GM19452 (cell line): ENCODE data around the gene TLNRD1.

Experiments used
- ATAC-seq: cut with Tn5 transposase; IDR thresholded peaks from one replicate; pipeline ENCODE4 v1.9.1; 2021; ENCODE audit not compliant: unreplicated experiment

TLNRD1 gene

DNA sequence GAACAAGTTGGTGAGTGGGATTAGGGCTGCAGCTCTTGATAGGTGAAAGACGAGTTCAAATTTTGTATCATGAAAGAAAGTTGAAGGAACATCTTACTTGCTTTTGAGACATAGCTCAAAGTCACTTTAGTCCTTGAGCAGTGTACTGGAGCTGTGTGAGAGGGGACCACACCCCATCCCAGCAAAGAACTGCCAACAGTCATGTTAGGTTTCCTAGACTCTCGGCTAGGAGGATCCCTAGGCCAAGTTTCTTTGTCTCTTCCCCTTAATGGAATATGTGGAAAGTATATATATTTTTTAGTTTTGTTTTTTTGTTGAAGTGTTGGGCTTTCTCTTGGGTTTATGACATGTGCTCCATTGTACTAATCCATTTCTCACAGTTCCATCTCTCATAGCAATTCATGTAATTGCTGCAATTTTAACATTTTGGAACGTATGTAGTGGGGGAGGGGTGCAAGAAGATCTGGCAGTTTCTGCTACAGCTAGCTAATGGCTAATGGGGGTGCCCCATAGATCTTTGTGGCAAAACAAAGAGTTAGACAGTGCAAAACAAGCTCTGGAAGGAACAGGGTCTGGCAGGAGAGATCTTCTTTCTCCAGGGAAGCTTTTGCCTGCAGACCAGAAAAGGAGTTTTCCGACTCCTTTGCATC is 25.1 kb downstream of the TLNRD1 start:
- no peak for ATAC-seq

DNA sequence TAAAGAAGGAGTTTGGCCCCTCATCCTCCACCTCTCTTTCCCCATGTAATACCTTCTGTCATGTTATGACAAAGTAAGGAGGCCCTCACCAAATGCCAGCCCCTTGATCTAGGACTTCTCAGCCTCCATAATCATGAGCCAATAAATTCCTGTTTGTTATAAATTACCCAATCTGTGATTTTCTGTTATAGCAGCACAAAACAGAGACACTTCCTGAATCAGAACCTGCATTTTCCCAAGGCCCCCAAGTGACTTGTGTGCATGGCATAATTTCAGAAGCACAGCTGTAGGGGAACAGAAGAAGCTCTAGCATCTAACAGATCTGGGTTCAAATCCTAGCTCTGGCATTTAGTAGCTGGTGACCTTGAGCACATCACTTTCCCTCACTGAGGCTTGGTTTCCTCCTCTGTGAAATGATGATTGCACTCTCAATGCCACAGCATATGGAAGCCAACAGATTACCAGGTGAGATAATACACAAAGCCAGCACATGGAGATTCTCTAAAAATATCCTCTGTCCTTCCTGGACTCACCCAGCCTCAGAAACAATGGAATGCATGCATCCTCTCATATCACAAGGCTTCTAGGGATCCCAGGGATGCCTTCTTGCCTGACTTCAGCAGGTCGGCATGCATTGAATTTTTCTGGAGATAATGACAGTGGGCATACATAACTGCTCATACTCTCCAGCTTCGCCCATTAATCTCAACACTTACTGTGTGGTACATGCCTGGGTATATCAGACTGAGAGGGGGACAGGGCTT is 26.3 kb downstream of the TLNRD1 start:
- ATAC-seq, result no peak

DNA sequence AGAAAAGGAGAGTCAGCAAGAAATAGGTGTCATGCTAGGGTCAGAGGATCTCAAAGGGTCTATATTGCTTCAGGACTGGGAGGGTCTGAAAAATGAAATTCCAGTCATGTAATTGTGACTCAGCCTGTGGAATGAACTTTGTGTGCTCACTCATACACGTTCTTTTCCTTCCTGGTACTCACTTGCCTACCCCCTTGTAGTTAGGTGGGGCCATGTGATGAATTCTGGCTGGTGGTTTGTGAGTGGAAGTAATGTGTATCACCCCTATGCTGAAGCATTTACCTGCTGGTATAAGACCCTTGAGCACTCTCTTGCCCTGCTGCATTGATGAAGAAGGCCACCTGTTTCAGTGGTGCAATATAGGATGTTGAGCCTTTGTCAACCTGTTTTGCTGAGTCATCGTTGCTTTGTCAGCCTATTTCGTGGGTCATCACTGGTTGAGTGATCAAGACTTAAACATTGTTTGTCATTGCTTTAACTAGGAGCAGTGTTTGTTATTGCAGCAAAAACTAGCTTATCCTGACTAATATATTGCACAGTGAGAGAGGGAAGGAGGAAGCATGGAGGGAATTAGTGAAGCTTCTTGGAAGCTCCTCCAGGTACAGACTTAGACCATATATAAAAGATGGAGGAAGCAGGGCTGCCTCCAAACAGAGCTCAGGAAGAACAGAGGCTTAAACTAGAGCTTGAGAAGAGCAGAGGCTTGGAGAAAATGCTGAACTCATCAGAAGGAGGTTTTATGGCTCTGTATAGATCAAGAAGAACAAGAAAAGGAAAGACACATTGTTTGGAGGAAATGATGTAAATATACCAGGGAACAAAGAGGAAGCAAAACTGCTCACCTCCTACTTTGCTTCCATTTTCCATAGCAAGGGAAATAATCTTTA is 28.9 kb downstream of the TLNRD1 start:
- ATAC-seq, result no peak

DNA sequence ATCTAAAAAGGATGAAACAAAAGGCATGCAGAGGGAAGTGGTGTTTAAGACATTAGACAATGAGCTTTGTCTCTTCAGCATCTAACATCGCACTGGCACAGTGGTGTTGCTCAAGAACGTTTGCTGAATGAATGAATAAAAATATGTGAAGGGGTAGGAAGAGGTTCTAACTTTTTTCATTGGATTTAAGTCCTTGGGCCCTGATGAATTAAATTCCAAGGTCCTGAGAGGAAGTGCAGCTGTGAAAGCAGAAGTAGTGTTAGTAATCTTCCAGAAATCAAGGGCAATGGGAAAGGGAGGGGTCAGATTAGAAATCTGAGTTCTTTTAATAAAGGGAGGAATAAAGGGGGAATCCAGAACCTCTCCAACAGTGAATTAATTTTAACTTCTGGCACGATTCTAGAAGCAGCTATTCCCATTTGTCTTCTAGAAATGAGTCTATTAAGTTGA is 29.6 kb downstream of the TLNRD1 start:
- ATAC-seq, result no peak

DNA sequence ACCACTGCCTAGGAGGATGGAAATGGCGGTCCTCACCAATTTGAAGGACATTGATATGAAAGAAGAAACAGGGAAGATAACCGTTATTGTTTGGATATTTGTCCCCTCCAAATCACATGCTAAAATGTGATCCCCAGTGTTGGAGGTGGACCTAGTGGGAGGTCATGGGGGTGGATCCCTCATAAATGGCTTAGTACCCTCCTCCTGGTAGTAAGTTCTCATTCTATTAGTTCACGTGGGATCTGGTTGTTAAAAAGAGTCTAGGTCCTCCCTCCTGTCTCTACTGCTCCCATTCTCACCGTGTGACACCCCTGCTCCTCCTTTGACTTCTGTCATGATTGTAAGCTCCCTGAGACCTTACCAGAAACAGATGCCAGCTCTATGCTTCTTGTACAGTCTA is 30.5 kb downstream of the TLNRD1 start:
- no peak for ATAC-seq

DNA sequence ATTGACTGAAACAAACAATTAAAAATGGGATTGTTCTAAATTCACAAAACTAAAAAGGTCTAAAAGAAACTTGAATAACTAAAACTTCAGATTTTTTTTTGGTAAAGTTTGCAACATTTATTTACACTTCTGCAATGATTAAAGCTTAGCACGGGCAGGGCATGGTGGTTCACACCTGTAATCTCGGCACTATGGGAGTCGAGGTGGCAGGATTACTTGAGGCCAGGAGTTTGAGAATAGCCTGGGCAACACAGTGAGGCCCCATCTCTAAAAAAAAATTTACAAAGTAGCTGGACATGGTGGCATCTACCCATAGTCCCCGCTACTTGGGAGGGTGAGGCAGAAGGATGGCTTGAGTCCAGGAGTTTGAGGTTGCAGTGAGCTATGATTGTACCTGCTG is 31.6 kb downstream of the TLNRD1 start:
- no peak for ATAC-seq

DNA sequence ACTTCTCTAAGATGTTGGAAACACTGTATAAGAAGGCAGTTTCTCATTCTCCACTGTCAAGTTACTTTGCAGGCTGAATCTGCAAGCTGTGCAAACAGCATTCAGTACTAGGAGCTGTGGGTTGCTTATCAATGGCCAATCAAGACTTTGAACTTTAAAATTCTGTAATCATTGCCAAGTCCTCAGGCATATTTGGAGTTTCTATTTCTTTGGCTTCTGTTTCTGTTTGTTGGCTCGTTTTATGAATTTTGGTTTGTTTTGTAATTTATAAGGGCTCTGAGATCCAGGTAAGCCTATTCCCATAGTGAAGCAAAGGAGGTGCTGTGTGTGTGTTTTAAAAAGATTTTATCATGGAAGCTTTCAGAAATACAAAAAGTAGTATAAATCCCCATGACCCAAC is 32.1 kb downstream of the TLNRD1 start:
- no peak for ATAC-seq

DNA sequence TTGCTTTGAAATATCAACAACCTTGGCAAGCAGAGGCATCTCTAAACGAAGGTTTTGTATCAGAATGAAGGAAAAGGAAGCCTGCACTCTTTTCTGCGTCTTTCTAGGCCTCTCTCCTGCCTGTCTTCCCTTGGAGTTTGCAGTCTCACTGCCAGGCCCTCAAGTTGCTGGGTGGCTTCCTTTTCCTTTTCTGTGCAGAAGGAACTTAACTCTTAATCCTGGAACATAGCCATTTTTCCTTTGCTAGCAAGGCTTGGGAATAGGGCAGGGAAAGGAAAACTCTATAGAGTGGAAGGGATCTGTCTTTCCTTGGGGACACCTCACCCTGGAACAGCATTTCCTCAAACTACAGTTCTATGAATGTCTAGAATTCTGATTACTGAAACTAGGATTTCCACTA is 32.8 kb downstream of the TLNRD1 start:
- no peak for ATAC-seq

DNA sequence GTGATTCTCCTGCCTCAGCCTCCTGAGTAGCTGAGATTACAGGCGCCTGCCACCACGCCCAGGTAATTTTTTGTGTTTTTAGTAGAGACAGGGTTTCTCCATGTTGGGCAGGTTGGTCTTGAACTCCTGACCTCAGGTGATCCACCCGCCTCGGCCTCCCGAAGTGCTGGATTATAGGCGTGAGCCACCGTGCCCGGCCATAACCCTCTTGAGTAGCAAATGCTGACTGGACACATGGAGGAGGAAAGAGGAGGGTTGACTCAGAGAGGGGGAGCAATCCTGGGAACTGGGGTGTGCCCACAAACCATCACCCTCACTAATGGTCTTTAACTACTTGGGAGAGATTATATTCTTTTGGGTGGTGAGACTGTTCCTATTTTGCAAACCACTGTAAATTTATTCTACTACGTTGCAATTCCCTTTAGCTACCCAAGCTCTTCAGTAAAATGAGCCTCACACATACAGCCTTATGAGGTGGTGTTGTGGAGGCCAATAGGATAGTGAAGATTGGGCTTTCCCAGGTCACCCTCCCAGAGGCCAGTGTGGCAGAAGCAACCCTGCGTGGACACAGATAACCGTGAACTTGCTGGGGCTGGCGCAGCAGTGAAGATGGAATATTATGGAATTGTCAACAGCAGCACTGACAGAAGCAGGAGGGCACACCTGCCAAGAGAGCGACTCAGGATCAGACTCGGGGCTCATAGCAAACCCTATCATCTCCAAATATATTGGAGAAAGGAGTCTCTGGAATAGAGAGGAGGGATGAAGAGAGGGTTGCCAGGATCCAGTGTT is 37.4 kb downstream of the TLNRD1 start:
- ATAC-seq, result no peak

DNA sequence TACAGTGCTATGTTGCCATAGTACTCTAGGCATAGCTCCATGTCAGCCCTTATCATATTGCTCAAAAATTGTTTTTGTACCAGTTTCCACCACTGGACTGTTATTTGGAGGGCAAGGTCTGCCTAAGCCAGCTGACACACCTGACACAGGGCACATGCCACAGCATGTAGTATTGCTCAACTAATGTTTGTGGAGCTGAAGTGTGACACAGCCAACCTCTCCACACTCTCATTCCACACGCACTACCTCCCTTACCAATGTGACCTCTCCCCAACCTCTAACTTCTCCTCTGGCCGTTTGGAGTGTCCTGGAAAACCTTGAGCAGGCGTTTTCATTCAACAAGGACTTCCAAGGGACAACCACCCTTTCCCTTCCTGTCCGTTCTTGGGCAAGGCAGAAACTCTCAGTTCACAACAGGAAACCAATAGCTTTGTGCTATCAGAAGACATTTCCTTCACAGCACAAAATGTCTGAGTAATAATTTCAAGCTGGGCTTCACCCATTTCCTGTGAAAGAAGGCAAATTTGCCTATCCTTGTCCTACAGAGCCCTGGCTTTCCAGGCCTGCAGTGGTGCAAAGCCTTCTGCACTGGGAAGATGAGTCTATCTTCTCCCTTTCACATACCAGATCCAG is 38.4 kb downstream of the TLNRD1 start:
- ATAC-seq, result no peak

DNA sequence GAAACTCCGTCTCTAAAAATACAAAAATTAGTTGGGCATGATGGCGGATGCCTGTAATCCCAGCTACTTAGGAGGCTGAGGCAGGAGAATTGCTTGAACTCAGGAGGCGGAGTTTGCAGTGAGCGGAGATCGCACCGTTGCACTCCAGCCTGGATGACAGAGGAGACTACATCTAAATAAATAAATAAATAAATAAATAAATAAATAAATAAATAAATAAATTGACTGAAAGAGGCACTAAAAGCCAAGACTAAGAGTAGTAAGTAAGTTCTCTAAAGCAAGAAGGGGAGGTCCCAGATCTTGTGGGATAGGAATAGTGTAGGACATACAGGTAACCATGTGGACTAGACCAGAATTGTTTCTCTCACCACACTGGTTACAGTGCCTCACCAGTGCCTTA is 40.0 kb downstream of the TLNRD1 start:
- no peak for ATAC-seq

DNA sequence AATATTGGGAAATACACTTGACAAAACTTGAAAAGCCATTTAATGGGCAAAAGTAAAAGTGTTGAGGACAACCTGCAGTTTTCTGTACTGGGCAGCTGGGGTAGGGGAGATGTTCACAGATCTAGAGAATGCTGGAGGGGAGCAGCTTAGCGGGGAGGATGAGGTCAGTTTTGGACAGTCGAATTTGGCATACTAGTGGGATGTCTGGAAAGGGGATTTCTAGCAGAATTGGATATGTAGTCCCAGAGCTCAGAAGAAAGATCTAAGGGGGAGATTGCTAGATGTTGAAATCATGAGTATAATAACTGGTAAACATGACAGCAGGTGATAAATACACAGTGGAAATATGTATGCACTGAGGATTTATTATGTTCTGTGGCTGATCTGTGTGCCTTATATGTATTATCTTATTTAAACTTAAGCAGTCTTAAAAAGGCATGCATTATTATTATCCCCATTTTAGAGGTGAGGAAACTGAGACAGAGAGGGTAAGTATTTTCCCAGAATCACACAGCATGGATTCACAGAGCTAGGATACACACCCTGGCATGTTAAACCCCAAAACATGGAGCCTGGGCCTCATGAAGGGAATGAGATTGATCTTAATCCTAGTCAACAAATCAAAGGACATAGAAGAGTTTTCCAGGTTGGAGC is 42.7 kb downstream of the TLNRD1 start:
- ATAC-seq, result no peak

DNA sequence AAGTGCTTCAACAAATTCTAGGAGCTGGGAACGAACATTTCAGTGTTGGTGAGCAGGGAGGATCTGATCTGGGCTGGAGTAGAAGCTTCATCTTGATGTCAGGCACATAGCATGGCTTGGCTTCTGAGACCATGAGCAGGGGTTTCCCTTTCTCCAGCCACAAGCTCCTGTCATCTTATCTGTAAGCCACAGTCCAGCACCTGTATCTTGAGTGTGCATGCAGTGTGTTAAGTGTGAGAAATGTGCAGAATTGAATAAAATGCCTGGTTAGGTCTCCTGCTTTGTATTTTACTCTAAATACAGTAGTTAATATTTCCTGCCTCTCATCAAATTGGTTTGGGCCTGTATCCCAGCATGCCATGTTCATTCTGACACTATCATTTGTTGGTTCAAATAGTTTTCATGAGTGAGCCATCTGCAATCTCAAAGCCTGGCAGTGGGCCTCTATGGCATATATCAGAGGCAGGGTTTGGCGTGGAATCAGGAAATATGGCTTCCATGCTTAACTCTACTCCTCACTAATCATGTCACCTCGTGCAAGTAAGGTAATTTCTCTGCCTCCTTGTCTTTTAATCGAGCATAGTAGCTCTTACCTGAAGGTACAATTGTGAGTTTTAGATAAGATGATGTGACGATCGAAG is 43.3 kb downstream of the TLNRD1 start:
- no peak for ATAC-seq

DNA sequence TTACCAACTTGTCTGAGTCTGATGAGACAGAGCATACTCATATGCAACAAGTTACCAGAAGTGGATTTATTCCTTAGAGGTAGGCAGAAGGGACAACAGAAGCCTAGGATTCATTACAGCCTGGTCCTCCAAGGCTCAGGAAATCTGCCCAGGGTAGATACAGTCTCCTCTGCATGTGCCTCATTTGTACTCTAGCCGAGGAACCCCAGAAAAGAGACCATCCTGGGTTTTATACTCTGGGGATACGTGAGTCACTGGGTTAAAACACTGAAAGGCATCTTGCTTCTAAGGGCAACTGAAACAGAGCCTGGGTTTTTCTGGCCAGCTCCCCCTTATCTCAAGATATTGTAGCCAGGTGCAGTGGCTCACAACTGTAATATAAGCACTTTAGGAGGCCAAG is 45.6 kb downstream of the TLNRD1 start:
- no peak for ATAC-seq

DNA sequence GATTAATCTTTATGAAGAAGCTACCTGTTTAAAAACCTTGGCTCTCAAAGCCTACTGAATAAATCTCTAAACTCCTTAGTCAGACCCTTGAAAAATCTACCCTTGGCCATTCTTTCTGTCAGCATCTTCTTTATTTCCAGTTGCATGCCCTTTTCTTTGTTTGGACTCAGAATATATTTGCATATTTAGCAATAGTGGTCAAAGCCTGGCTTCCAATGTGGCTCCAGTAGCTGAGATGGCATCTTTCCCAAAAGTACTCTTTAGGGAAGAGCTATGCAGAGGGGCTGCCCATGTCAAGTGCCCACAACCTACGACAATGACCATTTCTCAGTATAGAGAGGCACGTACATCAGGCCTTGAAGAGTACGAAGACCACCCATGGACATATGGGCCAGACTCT is 47.2 kb downstream of the TLNRD1 start:
- ATAC-seq, result no peak

DNA sequence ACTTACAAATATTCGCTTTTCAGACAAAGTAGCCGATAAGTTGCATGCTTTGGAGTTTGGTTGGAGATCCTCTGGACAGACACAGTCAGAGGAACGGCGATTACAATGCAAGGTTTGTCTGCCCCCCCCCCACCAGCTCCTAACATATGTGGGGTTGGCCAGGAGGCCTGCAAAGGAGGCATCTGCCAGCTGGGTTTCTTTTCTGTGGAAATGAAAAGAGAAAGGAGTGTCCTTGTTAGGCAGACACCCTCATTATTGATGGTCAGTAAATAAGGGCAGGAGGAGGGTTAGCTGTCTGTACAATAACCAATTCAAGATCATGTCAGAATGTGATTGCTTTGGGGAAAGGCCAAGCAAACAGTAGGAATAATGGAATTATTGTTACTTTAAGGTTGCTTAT is 49.1 kb downstream of the TLNRD1 start:
- no peak for ATAC-seq

DNA sequence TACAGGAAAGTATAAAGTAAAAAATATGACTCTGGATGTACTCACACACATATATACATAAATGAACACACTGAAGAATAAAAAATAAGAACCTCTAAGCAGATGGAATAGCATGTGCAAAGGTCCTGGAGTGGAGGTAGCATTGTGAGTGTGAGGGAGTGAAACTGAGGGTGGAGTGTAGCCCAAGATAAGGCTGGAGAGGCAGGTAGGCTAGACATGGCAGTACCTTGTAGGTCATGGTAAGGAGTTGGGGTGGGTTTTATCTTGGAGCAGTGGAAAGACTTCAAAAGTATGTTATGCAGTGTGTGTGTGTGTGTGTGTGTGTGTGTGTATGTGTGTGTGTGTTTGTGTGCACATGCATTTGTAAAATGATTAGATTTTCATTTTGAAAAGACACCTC is 49.5 kb downstream of the TLNRD1 start:
- no peak for ATAC-seq

DNA sequence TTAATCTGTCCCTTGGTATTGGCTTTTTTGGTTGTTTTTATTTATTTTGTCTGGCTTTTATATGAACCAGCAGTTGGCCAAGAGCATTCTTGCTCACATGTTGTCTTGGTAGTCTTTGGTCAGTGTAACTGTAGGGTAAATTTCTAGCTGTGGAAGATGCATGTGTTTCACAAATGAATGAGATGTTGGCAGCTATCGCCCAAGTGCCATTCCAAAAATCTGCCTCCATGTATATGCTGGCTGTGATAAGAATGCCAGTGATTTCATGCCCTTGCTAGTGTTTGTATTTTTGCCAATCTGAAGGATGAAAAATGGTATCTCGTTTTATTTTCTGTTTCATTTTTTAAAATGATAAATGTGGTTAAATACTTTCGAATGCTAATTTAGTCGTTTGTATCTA is 50.1 kb downstream of the TLNRD1 start:
- ATAC-seq, result no peak

DNA sequence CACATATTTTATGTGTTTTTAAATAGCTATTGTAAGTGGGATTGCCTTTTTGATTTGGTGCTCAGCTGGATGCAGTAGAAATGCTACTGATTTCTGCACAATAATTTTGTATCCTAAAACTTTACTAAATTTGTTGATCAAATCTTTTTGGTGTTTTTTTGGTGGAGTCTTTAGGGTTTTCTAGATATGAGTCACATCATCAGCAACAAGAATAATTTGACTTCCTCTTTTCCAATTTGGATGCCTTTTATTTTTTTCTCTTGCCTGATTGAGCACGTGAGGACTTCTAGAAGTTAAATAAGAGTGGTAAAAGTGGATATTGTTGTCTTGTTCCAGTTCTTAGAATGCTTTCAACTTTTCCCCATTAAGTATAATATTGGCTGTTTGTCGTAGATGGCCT is 51.3 kb downstream of the TLNRD1 start:
- no peak for ATAC-seq

DNA sequence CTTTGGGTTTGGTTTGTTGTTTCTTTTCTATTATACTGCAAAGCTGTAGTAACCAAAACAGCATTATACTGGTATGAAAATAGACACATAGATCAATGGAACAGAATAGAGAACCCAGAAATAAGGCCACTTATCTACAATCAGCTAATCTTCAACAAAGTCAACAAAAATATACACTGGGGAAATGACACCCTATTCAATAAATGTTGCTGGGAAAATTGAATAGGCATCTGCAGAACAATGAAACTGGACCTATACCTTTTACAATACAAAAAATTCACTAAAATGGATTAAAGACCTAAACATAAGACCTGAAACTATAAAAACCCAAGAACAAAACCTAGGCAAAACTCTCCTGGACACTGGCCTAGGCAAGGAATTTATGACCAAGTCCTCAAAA is 52.9 kb downstream of the TLNRD1 start:
- ATAC-seq, result no peak
